Measurements from ENCODE around the gene ZNF225.
"Not testable (repeated sequence)": the region's sequence is repeated elsewhere in the genome, so short reads cannot be mapped to it uniquely, and the experiment has no call there.

The ZNF225 gene

GRCh38 chr19:44113138-44113783, at the start of gene ZNF225:
TSS of gene ZNF225 (plus strand) at chr19:44113399. CDS start at chr19:44115828, 2,429 bp downstream.
- DNase-seq = peak; percentile 95

GRCh38 chr19:44066305-44066704, 46.9 kb upstream of the ZNF225 start:
- no peak for DNase-seq

GRCh38 chr19:44069415-44069814, 43.8 kb upstream of the ZNF225 start:
- no peak for DNase-seq

- DNase-seq = peak; percentile 85
Observed at GRCh38 chr19:44071824-44072542, 41.2 kb upstream of the ZNF225 start, which contains the start of gene ZNF284. TSS of gene ZNF284 (plus strand) at chr19:44072159. CDS start at chr19:44076390, 4,231 bp downstream.

DNA sequence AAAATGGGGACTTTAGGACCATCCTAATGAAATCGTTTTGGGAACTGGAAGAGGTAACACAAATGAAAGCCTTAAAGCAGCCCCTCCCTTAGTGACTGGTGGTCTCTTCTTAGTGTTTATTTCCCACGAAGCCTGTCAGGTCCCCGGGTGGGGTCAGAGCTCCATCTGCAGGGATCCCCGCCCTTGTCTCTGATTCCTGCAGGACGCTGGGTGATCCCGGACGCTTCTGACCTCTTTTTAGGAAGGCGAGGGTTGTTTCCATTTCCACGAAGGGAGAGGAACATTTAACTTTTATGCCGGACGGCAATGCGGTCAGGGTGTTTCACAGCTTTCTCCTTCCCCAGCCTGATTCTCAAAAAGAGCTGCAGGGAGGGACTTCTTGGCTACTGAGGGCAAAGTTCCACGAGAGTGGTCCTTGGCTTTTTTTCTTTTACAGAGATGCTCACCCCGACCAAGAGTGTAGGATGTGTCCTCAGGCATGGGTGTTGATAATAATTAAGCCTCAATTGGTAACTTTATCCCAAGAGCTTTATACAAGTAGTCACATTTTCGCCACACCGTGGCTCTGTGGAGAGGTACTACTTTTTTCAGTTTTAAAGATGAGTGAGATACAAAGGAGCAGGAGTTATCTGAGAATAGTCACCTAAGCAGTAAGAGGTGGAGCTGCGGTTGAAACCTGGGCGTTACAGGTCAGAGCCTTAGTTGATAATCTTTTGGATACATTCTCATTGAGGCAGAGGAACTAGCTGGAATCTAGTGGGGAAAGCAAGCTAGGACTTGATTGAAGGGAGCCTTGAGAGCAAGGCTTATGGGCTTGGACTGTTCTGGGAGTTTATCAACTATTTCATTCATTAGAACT, 40.4 kb upstream of the ZNF225 start:
- no peak for DNase-seq

GRCh38 chr19:44076325-44076724, 36.9 kb upstream of the ZNF225 start:
- DNase-seq = no peak

DNA sequence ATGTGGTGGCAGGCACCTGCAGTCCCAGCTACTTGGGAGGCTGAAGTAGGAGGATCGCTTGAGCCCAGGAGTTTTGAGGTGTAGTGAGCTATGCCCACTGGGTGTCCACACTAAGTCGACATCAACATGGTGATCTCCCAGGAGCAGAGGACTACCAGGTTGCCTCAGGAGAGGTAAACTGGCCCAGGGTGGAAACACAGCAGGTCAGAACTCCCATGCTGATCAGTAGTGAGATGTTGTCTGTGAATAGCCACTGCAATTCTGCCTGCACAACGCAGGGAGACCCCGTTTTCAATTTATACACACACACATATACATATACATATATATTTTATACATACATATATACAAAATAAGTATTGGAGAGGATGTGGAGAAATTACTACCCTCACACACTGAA, 21.1 kb upstream of the ZNF225 start:
- DNase-seq = no peak

DNA sequence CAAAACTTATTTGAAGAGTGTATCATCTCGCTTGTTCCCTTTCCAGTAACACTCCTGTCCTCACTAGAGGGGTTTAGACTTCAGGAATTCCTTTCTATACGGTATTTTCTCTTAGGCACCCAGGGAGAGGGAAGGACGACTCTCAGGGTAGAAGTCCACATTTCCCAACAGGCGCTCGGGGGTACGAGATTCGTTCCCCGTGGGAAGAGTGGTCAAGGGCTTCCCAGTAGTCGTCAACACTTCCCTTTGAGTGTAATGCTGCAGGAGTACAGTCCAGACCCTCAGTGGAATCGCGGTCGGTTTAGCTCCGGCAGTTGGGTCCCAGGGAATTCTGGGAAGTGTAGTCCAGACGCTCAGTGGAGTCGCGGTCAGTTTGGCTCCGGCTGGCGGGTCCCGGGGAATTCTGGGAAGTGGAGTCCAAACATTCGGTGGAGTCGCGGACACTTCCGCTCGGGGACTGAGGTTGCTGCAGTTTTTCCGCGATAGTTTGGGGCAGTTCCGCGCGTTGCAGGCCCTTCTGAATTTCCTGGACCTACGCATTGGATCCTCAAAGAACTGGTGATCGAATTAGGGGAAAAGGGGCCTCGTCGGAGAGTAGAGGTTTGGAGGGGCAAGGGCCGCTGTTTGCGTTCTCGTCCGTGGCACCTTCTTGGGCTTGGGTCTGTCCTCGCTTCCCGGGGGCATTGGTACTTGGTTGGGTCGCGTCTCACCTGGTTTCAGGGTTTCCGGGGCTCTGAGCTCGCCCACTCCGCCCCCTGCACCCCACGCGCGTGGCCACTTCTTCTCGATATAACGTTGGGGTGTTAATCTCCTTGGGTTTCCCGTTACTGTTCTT, 19.1 kb upstream of the ZNF225 start, which contains the start of gene ZNF224:
Gene ZNF224, plus strand, starts transcription at position 431 of the 835 bp plus-strand sequence. CDS start 3,513 bp downstream, outside the sequence.
- DNase-seq = peak; percentile 92

GRCh38 chr19:44107751-44108150, 5.4 kb upstream of the ZNF225 start:
- DNase-seq = no peak

DNA sequence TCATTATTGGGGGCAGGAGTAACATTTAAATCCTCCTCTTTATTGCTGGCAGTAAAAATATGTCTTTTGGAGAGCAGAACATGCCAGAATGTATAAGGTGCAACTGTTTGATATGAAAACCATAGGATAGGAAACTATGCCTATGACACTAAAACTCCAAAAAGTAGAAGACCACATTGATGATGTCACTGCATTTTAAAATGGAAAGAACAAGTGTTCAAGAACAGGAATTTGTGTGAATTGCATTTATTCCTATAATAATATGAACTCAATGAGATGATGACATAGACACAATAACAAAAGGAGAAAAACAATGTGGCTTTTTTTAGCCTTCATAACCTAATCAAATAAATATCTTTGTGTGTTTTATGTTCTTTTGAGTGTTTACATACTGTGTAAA, 3.7 kb upstream of the ZNF225 start:
- DNase-seq = no peak

DNA sequence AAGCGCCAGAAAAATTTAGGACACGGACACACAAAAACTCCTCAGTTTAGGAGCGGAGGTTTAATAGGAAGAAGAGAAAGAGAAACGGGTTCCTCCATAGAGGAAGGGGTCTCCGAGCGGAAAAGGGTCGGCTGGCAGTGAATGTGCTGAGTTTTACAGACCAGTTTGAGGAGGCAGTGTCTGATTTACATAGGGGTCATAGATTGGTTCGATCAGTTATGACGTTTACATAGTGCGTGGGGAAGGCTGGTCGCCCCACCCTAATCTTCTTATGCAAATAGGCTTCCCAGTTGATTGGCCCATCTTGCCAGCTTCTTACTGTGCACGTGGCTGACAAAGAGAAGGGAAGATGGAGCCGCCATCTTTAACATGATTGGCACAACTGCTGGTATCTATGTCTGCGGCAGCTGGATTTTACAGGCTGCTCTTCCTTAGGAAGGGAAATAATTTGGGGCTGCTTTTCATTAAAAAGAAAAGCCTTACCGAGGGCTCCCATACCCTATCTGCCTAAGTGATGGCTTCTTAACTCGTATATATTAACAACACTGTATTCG, 1.2 kb upstream of the ZNF225 start:
- DNase-seq = no peak

DNA sequence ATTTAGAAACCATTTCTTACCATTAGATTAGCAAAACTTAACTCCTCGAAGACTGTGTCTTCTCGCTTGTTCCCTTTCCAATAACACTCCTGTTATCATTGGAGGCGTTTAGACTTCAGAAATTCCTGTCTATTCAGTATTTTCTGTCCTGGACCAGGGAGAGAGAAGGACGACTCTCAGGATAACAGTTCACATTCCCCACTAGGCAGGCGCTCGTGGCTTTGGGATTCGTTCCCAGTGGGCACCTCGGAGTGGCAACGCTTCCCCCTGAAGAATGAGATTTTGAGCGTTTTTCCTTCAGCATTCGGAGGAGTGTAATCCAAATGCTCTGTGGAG, 429 bp upstream of the ZNF225 start:
- DNase-seq = no peak

- no peak for DNase-seq
Observed at GRCh38 chr19:44113784-44114390, 688 bp downstream of the ZNF225 start.

- DNase-seq = not testable (repeated sequence)
Observed at GRCh38 chr19:44121162-44121561, 8.0 kb downstream of the ZNF225 start.

GRCh38 chr19:44131955-44132354, 18.8 kb downstream of the ZNF225 start:
- DNase-seq = no peak

DNA sequence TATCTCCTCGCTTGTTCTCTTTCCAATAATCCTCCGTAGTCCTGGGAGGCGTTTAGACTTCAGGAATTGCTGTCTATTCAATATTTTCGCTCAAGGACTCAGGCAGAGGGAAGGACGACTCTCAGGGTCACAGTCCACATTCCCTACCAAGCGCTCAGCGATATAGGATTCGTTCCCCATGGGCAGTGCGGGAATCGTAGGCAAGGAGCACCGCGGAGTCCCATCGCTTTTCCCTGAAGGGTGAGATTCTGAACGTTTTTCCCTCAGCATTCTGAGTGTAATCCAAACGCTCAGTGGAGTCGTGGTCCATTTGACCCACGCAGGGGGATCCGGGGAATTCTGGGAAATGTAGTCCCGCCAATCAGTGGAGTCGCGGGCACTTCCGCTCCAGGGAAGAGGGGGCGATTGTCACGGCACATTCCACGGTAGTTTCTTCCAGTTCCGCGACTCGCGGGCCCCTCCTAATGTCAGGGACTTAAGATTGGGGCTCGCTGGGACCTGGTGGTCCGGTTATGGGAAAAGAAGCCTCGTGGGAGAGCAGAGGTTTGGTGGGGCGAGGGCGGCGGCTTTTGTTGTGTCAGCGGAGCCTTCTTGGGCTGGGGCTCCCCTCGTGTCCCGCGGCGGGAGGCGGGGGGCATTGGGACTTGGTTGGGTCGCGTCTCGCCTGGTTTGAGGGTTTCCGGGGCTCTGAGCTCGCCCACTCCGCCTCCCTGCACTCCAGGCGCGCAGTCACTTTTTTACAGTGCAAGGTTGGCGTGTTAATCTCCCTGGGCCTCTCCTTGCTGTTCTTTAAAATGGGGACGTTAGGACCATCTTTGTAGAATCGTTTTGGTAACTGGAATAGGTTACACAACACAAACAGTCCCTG, 28.2 kb downstream of the ZNF225 start, which contains the start of gene ZNF234:
Gene ZNF234, plus strand, starts transcription at position 364 of the 868 bp plus-strand sequence. CDS start 3,079 bp downstream, outside the sequence.
- DNase-seq = peak; percentile 57

DNA sequence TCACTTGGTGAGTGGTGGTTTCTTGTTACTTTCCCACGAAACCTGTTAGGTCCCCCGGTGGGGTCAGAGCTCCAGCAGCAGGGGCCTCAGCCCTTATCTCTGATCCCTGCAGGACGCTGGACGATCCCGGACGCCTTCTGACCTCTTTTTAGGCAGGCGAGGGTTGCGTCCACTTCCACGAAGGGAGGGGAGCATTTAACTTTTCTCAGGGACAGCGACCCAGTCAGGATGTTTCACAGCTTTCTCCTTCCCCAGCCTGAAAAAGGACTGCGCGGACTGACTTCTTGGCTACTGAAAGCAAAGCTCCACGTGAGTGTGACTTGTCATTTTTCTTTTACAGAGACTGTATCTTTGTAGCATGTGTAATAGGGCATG, 28.8 kb downstream of the ZNF225 start:
- DNase-seq = no peak

- no peak for DNase-seq
Observed at GRCh38 chr19:44149776-44150175, 36.6 kb downstream of the ZNF225 start.

- DNase-seq = no peak
Observed at GRCh38 chr19:44151491-44151890, 38.3 kb downstream of the ZNF225 start.

- no peak for DNase-seq
Observed at GRCh38 chr19:44156475-44156874, 43.3 kb downstream of the ZNF225 start.

- no peak for DNase-seq
Observed at GRCh38 chr19:44163789-44164188, 50.6 kb downstream of the ZNF225 start.

Measured in SHP77 treated with DMSO at 0.1 percent for 48 hours (cell line).